ENCODE data around the gene KDM2B.

Gene KDM2B

GRCh38 chr12:121530600-121531355 lies 50.0 kb downstream of the KDM2B start:
- DNase-seq: peak in 5 of 14 donors; percentile 4 to 34 (median 13)

GRCh38 chr12:121529184-121529583 lies 51.6 kb downstream of the KDM2B start:
- DNase-seq: no peak

- DNase-seq: no peak
These were observed 55.4 kb downstream of the KDM2B start for GRCh38 chr12:121525411-121525810.

GRCh38 chr12:121524196-121524916 lies 56.5 kb downstream of the KDM2B start:
- peak in 8 of 14 donors; percentile 18 to 65 (median 38) for DNase-seq

GRCh38 chr12:121523741-121524140 lies 57.1 kb downstream of the KDM2B start:
- DNase-seq: peak in 7 of 14 donors; percentile 9 to 63 (median 30)

GRCh38 chr12:121522971-121523370 lies 57.9 kb downstream of the KDM2B start:
- peak in 1 of 14 donors; percentile 44 for DNase-seq

- DNase-seq: no peak
These were observed 60.2 kb downstream of the KDM2B start for GRCh38 chr12:121520586-121521086.

GRCh38 chr12:121520119-121520518 lies 60.7 kb downstream of the KDM2B start:
- no peak for DNase-seq

GRCh38 chr12:121519227-121519626 lies 61.6 kb downstream of the KDM2B start:
- no peak for DNase-seq

GRCh38 chr12:121518656-121519055 lies 62.2 kb downstream of the KDM2B start:
- peak in 1 of 14 donors; percentile 47 for DNase-seq

- no peak for DNase-seq
These were observed 64.3 kb downstream of the KDM2B start for GRCh38 chr12:121516437-121517011.

- DNase-seq: no peak
These were observed 65.2 kb downstream of the KDM2B start for GRCh38 chr12:121515615-121516014.

GRCh38 chr12:121514184-121514742 lies 66.6 kb downstream of the KDM2B start:
- DNase-seq: no peak

- peak in 2 of 14 donors; percentile 12 to 90 for DNase-seq
These were observed 67.2 kb downstream of the KDM2B start for GRCh38 chr12:121513464-121514183.

GRCh38 chr12:121512561-121512960 lies 68.3 kb downstream of the KDM2B start:
- peak in 1 of 14 donors; percentile 68 for DNase-seq

- peak in 1 of 14 donors; percentile 35 for DNase-seq
These were observed 68.9 kb downstream of the KDM2B start for GRCh38 chr12:121511916-121512315.

- DNase-seq: no peak
These were observed 71.5 kb downstream of the KDM2B start for GRCh38 chr12:121509339-121509738.

- no peak for DNase-seq
These were observed 72.3 kb downstream of the KDM2B start for GRCh38 chr12:121508533-121508932.

GRCh38 chr12:121507984-121508383 lies 72.8 kb downstream of the KDM2B start:
- no peak for DNase-seq

- no peak for DNase-seq
These were observed 73.6 kb downstream of the KDM2B start for GRCh38 chr12:121507245-121507644.

GRCh38 chr12:121505513-121505912 lies 75.3 kb downstream of the KDM2B start:
- DNase-seq: no peak

GRCh38 chr12:121504505-121504904 lies 76.3 kb downstream of the KDM2B start:
- DNase-seq: no peak

All from C1 segment of cervical spinal cord (tissue), 14 donors.